Renal cortex interstitium (tissue), 11 donors: ENCODE measurements around the gene SMIM35. TPM values are rescaled to one million over a fixed set of nuclear protein-coding genes. Genes with fewer than 3 reads are reported as not detected.
A peak's percentile ranks its signal among the peaks of the same experiment; 100 is the strongest.
"Not testable (repeated sequence)": the region's sequence is repeated elsewhere in the genome, so short reads cannot be mapped to it uniquely, and the experiment has no call there.

Experiments
- DNase-seq, 11 donors: peaks; one replicate each; pipeline ENCODE4 v3.0.0-alpha.2; 2013; ENCODE audit warnings: low read depth in 9 of 11, low spot score in 4 of 11; ENCODE audit errors: extremely low read depth in 1 of 11
- polyA plus RNA-seq, 3 donors: library from polyadenylated mRNA; unstranded; fragments of 120-200 nt; gene quantifications; one replicate each; pipeline ENCODE4 v1.2.1, GENCODE V29; 2013; ENCODE audit not compliant: insufficient read length in 3 of 3

The SMIM35 gene
- polyA plus RNA-seq, 3 donors, result 0.09 to 0.21 (median 0.11) TPM

DNA sequence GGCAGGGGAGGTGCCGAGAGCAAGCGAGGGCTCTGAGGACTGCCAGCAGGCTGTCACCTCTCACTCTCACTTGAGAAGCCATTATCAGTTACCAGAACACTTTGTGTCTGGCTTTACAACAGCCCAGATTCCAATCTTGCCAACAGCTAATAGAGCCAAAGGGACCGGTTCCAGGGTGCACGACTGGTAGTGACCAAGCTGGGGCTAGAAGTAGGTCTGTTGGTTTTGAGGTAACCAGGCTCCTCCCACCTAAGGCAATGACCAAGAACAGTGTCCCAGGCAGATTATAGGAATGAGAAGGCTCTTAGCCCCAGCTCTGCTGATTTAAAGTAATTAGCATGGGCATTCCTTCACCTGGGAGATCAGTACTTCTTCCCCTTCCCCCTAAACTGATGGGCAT is 107.8 kb downstream of the SMIM35 start:
- DNase-seq, result no peak

GRCh38 chr11:117978291-117978910 is 108.4 kb downstream of the SMIM35 start:
- not testable (repeated sequence) for DNase-seq

DNA sequence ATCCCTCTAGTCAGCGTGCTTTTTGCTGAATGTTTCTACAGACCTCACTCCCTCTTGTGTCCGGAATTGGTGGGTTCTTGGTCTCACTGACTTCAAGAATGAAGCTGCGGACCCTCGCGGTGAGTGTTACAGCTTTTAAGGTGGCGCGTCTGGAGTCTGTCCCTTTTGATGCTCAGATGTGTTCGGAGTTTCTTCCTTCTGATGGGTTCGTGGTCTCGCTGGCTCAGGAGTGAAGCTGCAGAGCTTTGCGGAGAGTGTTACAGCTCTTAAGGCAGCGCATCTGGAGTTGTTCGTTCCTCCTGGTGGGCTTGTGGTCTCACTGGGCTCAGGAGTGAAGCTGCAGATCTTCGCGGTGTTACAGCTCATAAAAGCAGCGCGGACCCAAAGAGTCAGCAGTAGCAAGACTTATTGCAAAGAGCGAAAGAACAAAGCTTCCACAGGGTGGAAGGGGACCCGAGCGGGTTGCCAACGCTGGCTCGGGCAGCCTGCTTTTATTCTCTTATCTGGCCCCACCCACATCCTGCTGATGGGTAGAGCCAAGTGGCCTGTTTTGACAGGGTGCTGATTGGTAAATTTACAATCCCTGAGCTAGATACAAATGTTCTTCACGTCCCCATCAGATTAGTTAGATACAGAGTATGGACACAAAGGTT is 109.0 kb downstream of the SMIM35 start:
- DNase-seq, result not testable (repeated sequence)

- no peak for DNase-seq
These were observed 109.7 kb downstream of the SMIM35 start for GRCh38 chr11:117977029-117977428.

DNA sequence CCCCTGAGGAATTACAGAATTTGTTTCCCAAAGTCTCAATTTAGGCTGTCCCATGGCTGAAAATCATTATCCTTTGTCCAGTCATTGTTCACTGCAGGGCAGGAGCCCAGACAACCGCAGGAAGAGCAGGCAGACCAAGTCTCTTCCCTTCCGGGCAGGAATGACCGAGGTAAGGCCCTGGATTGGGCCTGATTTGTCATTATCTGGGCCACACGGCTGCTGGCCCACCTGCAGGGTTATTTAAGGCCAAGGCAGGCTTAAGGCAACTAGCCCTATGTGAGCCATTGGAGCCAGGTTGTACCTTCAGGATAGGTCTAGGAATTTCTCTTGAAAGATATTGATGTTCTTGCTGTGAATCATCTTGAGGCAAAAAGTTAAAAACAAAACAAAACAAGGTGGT is 110.3 kb downstream of the SMIM35 start:
- no peak for DNase-seq

GRCh38 chr11:117973503-117973860 is 113.3 kb downstream of the SMIM35 start:
- no peak for DNase-seq

GRCh38 chr11:117972629-117973502 is 113.9 kb downstream of the SMIM35 start:
- peak in 3 of 11 donors; percentile 24 to 34 (median 28) for DNase-seq

DNA sequence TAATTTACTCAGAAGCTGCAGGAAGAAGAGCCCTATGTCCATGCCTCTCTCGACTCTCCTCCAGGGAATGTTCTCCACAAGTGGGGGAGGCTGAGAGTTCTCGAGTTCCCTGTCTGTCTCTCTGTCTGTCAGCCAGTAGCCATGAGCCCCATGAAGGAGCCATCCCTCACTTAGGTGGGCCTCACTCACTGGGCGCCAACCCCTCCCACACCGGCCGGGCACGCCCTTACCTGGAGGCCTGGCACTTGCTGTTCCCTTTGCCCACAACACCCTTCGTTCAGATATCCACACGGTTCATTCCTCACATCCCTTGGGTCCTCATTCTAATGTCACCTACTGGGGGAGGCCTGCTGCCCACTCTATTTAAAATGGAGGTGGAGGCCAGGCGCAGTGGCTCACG is 114.7 kb downstream of the SMIM35 start:
- DNase-seq, result no peak

GRCh38 chr11:117970400-117971024 is 116.3 kb downstream of the SMIM35 start:
- DNase-seq, result no peak

- no peak for DNase-seq
These were observed 117.4 kb downstream of the SMIM35 start for GRCh38 chr11:117969160-117969991.

DNA sequence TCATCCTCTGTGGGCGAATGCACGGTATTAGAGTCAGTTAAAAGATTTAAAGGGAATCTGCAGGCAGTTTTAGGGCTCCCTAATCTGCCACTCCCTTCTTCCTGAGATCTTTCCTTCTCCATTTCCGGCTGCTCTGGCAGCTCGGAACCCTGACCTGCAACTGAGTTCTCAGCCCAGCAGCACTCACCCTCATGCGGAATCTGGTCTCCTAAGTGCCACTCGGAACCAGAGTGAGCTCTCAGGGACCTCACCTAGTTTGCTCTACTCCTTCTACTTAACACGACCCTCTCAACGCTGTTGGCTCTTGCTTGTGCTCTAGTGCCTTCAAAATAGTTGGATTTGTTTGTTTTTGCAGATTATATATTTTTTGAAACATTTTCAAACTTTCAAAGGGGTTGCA is 119.9 kb downstream of the SMIM35 start:
- DNase-seq, result no peak

GRCh38 chr11:117962826-117963225 is 123.9 kb downstream of the SMIM35 start:
- no peak for DNase-seq

DNA sequence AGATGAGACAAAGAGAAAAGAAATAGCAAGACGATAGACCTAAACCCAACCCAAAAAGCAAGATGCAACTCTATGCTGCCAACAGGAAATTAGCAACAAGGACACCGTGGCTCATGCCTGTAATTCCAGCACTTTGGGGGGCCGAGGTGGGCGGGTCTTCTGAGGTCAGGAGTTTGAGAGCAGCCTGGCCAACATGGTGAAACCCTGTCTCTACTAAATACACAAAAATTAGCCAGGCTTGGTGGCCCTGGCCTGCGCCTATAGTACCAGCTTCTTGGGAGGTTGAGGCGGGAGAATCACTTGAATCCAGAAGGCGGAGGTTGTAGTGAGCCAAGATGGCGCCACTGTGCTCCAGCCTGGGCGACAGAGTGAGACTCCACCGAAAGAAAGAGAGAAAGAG is 124.9 kb downstream of the SMIM35 start:
- DNase-seq, result no peak

DNA sequence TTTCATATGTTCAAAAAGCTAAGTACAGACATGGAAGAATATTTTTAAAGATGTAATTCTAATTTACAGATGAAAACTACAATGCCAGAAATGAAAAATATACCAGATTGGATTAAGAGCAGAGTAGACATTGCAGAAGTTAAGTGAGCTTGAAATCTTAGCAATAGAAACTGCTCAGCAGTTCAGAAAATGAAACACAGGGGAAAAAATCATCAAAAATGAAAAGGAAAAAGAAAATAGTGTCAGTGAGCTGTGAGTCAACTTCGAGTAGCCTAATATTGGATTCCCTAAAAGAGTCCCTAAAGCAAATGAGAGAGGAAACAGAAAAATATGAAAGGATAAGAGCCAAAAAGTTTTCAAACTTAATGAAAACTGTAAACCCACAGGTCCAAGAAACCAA is 126.4 kb downstream of the SMIM35 start:
- no peak for DNase-seq

- DNase-seq, result no peak
These were observed 127.2 kb downstream of the SMIM35 start for GRCh38 chr11:117959438-117960149.

- DNase-seq, result no peak
These were observed 127.8 kb downstream of the SMIM35 start for GRCh38 chr11:117958949-117959348.
